Measurements from ENCODE around the gene RFT1. TPM values are rescaled to one million over a fixed set of nuclear protein-coding genes. Genes with fewer than 3 reads are reported as not detected.

Gene RFT1
- total RNA-seq, 2 donors from 2014 or later, result 29.3 to 35.2 TPM

GRCh38 chr3:53113293-53114010 is 16.8 kb downstream of the RFT1 start:
- H3K4me3 ChIP-seq (ENCODE audit: low read length), result no peak overlapping the region

GRCh38 chr3:53111822-53112221 is 18.4 kb downstream of the RFT1 start:
- Histone ChIP-seq H3K4me1 (ENCODE audit: control insufficient read depth, insufficient read depth, low read length) (peaks cover 3% of the 10 kb centered on the region), H3K27me3 (ENCODE audit: control insufficient read depth, insufficient read depth, low read length, poor library complexity, severe bottlenecking) (no peaks in the 10 kb centered on the region), H3K36me3 (ENCODE audit: control insufficient read depth, insufficient read depth, low read length) (peaks cover 32% of the 10 kb centered on the region), H3K27ac (ENCODE audit: low read depth, low read length) (no peak overlapping the region), H3K9ac (ENCODE audit: extremely low read depth, low read length, poor library complexity, severe bottlenecking) (no peak overlapping the region), H3K4me3 (ENCODE audit: low read length) (no peak overlapping the region), H3K9me3 (ENCODE audit: control insufficient read depth, low read length) (no peaks in the 10 kb centered on the region)
- Mint-ChIP-seq H3K27ac (no peak overlapping the region), H3K4me3 (no peak overlapping the region), H3K9me3 (no peaks in the 10 kb centered on the region), H3K27me3 (ENCODE audit: insufficient read depth) (no peaks in the 10 kb centered on the region), H3K36me3 (ENCODE audit: low read depth) (peaks cover 15% of the 10 kb centered on the region), H3K4me1 (no peaks in the 10 kb centered on the region)
- no peak for DNase-seq
- 78 to 95% methylated on average over 3 of the region's 3 CpGs for WGBS, 2 experiments (ENCODE audit: insufficient coverage in 1 of 2, insufficient read length in 1 of 2)
- no peak for TF ChIP-seq CTCF (conservative IDR thresholded peaks at IDR 0.05)

More at GRCh38 chr3:53113293-53114010, 16.8 kb downstream of the RFT1 start:
- H3K27me3 Mint-ChIP-seq (ENCODE audit: insufficient read depth), result no peaks in the 10 kb centered on the region
- WGBS, 2 experiments (ENCODE audit: insufficient coverage in 1 of 2, insufficient read length in 1 of 2), result 88% methylated on average over 1 of the region's 1 CpG; no CpG with 5 or more reads in 1 of the 2 experiments
- Histone ChIP-seq H3K4me1 (ENCODE audit: control insufficient read depth, insufficient read depth, low read length) (peaks cover 3% of the 10 kb centered on the region), H3K27ac (ENCODE audit: low read depth, low read length) (no peak overlapping the region), H3K9ac (ENCODE audit: extremely low read depth, low read length, poor library complexity, severe bottlenecking) (no peak overlapping the region), H3K36me3 (ENCODE audit: control insufficient read depth, insufficient read depth, low read length) (peaks cover 42% of the 10 kb centered on the region), H3K9me3 (ENCODE audit: control insufficient read depth, low read length) (no peaks in the 10 kb centered on the region), H3K27me3 (ENCODE audit: control insufficient read depth, insufficient read depth, low read length, poor library complexity, severe bottlenecking) (no peaks in the 10 kb centered on the region)
- no peaks in the 10 kb centered on the region for H3K9me3 Mint-ChIP-seq
- no peak for TF ChIP-seq CTCF (conservative IDR thresholded peaks at IDR 0.05)
- H3K36me3 Mint-ChIP-seq (ENCODE audit: low read depth), result peaks cover 26% of the 10 kb centered on the region
- H3K27ac Mint-ChIP-seq, result no peak overlapping the region
- DNase-seq, result no peak
- H3K4me1 Mint-ChIP-seq, result no peaks in the 10 kb centered on the region
- H3K4me3 Mint-ChIP-seq, result no peak overlapping the region

GRCh38 chr3:53109891-53110771 is 20.1 kb downstream of the RFT1 start:
- Histone ChIP-seq H3K36me3 (ENCODE audit: control insufficient read depth, insufficient read depth, low read length) (peaks cover 30% of the 10 kb centered on the region), H3K27ac (ENCODE audit: low read depth, low read length) (no peak overlapping the region), H3K9me3 (ENCODE audit: control insufficient read depth, low read length) (no peaks in the 10 kb centered on the region), H3K27me3 (ENCODE audit: control insufficient read depth, insufficient read depth, low read length, poor library complexity, severe bottlenecking) (no peaks in the 10 kb centered on the region), H3K4me3 (ENCODE audit: low read length) (no peak overlapping the region), H3K9ac (ENCODE audit: extremely low read depth, low read length, poor library complexity, severe bottlenecking) (no peak overlapping the region), H3K4me1 (ENCODE audit: control insufficient read depth, insufficient read depth, low read length) (peaks cover 3% of the 10 kb centered on the region)
- TF ChIP-seq CTCF (conservative IDR thresholded peaks at IDR 0.05), result peak; percentile 87
- WGBS, 2 experiments (ENCODE audit: insufficient coverage in 1 of 2, insufficient read length in 1 of 2), result 78 to 90% methylated on average over 7 to 11 of the region's 12 CpGs
- peaks cover 21% of the 10 kb centered on the region for H3K36me3 Mint-ChIP-seq (ENCODE audit: low read depth)
- H3K9me3 Mint-ChIP-seq, result no peaks in the 10 kb centered on the region
- no peaks in the 10 kb centered on the region for H3K4me1 Mint-ChIP-seq
- DNase-seq, result peak; percentile 86
- H3K27ac Mint-ChIP-seq, result no peak overlapping the region
- no peak overlapping the region for H3K4me3 Mint-ChIP-seq
- no peaks in the 10 kb centered on the region for H3K27me3 Mint-ChIP-seq (ENCODE audit: insufficient read depth)
